Brain microvascular endothelial cell (primary cell): Measurements from ENCODE around the gene SMC1B.
"Not testable (repeated sequence)": the region's sequence is repeated elsewhere in the genome, so short reads cannot be mapped to it uniquely, and the experiment has no call there.

Source experiments
- DNase-seq: peaks from one replicate; pipeline ENCODE4 v3.0.0-alpha.2; 2020
- H3K27ac ChIP-seq: fragments of 250-450 bp; sonication (Bioruptor Pico); 2 replicates; pipeline ENCODE4 v1.5.1; 2020; ENCODE audit warnings: mild to moderate bottlenecking, moderate library complexity
- H3K27me3 ChIP-seq: fragments of 250-450 bp; sonication (Bioruptor Pico); replicated peaks from 2 replicates; pipeline ENCODE4 v1.5.1; 2020; ENCODE audit warnings: mild to moderate bottlenecking
- H3K36me3 ChIP-seq: fragments of 250-450 bp; sonication (Bioruptor Pico); replicated peaks from 2 replicates; pipeline ENCODE4 v1.5.1; 2020; ENCODE audit warnings: mild to moderate bottlenecking
- H3K4me3 ChIP-seq: 2 replicates; pipeline ENCODE4 v1.5.1; 2011; ENCODE audit warnings: low read depth, mild to moderate bottlenecking, control low read depth, low read length, moderate library complexity
- in situ Hi-C: cut with HindIII; loops from 2 replicates; pipeline ENCODE4 v1.10.0; 2017; ENCODE audit warnings: low sequenced_read_pairs, low pct_ligation_motif_present
- TF ChIP-seq, protein P1 (sequence below): IDR thresholded peaks from 2 replicates; pipeline ENCODE4 v1.5.1; 2011; ENCODE audit warnings: low read depth, mild to moderate bottlenecking, moderate library complexity, low read length, control low read depth, inconsistent platforms; ENCODE audit errors: missing control alignments

The SMC1B gene

DNA sequence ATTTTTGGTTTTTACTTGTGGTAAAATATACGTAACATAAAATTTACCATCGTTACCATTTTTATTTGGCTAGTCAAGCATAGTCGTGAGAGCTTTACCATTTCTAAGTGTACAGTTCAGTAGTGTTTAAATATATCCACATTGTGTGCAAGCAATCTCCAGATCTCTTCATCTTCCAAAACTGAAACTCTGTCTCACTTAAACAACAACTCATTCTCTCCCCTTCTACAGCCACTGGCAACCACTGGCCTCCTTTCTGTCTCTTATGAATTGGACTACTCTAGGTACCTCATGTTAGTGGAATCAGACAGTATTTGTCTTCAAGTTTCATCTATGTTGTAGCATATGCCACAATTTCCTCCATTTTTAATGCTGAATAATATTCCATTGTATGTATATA, 37.4 kb downstream of the SMC1B start:
- no peaks in the 10 kb centered on the region for H3K27me3 ChIP-seq
- DNase-seq: no peak
- H3K4me3 ChIP-seq: no peak overlapping the region
- H3K36me3 ChIP-seq: no peaks in the 10 kb centered on the region
- in situ Hi-C loops: no loop called here
- TF ChIP-seq, protein P1, sequence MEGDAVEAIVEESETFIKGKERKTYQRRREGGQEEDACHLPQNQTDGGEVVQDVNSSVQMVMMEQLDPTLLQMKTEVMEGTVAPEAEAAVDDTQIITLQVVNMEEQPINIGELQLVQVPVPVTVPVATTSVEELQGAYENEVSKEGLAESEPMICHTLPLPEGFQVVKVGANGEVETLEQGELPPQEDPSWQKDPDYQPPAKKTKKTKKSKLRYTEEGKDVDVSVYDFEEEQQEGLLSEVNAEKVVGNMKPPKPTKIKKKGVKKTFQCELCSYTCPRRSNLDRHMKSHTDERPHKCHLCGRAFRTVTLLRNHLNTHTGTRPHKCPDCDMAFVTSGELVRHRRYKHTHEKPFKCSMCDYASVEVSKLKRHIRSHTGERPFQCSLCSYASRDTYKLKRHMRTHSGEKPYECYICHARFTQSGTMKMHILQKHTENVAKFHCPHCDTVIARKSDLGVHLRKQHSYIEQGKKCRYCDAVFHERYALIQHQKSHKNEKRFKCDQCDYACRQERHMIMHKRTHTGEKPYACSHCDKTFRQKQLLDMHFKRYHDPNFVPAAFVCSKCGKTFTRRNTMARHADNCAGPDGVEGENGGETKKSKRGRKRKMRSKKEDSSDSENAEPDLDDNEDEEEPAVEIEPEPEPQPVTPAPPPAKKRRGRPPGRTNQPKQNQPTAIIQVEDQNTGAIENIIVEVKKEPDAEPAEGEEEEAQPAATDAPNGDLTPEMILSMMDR: no peak
- H3K27ac ChIP-seq: no peak overlapping the region

DNA sequence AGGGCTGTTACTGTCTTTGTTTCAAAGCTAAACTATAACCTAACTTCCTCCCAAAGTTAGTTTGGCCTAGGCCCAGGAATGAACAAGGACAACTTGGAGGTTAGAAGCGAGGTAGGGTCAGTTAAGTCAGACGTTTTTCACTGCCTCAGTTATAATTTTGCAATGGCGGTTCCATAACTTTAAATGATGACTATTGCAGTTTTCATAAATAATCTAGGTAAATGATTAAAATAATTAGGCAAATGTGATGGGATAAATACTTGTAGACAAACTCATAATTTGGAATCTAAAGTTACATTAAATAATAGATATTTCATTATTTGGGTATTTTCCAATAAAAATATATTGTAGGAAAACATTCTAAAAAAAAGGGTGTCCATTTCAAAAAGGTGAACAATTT, 39.8 kb downstream of the SMC1B start:
- DNase-seq, in situ Hi-C loops: not testable (repeated sequence)

DNA sequence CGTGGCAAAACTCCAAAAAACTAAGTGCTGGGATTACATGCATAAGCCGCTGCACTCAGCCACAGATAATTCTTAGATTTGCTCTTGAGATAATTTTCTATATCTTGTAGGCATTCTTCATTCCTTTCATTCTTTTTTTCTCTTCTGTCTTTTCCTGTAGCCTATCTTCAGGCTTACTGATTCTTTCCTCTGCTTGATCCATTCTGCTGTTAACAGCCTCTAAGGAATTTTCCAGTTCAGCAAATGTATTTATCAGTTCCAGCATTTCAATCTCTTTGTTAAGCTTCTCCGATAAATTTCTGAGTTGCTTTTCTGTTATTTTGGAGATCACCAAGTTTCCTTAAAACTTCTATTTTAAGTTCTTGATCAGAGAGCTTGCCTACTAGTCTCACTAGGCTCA, 46.7 kb downstream of the SMC1B start:
- H3K27me3 ChIP-seq: peaks cover 4% of the 10 kb centered on the region
- no peak overlapping the region for H3K27ac ChIP-seq
- H3K36me3 ChIP-seq: no peaks in the 10 kb centered on the region
- in situ Hi-C loops: no loop called here
- H3K4me3 ChIP-seq: no peak overlapping the region
- no peak for DNase-seq
- TF ChIP-seq, protein P1: no peak

More for the DNA sequence above, 39.8 kb downstream of the SMC1B start:
- H3K36me3 ChIP-seq, H3K4me3 ChIP-seq, H3K27me3 ChIP-seq, H3K27ac ChIP-seq: not testable (repeated sequence)

DNA sequence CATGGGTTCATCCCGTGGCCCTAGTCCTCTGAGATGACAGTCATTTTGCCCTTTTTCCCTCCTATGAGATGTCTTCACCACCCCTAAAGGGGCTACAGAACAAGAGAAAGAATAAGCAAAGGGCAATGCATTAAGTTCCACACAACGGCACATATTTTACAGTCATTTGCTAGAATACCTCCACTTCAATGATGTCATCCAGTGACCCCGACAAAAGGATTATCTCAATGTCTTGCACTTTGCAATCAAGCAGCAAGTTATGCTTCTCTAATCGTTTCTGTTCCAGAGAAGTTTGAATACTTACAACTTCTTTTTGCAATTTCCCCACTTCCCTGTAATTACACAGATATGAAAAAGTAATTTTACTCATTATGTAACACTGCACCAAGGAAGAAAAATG, 53.8 kb downstream of the SMC1B start:
- TF ChIP-seq, protein P1: no peak
- no peak for DNase-seq
- H3K36me3 ChIP-seq: no peaks in the 10 kb centered on the region
- no peak overlapping the region for H3K4me3 ChIP-seq
- peaks cover 4% of the 10 kb centered on the region for H3K27me3 ChIP-seq
- H3K27ac ChIP-seq: no peak overlapping the region
- in situ Hi-C loops: no loop called here

DNA sequence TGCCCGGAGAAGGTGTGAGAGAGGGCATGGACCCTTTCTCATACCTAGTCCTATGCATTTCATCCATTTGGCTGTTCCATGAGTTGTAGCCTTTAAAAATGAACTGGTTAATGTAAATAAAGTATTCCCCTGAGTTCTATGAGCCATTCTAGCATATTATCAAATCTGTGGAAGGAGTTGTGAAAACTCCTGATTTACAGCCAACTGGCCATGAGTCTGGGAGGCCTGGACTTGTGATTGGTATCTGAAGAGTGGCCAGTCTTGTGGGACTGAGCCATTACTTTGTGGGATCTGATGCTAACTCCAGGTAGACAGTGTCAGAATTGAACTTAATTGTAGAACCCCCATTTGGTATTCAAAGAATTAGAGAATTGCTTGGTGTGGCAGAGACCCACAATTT, 55.3 kb downstream of the SMC1B start:
- in situ Hi-C loops: no loop called here
- H3K27ac ChIP-seq: no peak overlapping the region
- H3K27me3 ChIP-seq: peaks cover 4% of the 10 kb centered on the region
- H3K4me3 ChIP-seq: no peak overlapping the region
- TF ChIP-seq, protein P1: no peak
- H3K36me3 ChIP-seq: no peaks in the 10 kb centered on the region
- DNase-seq: no peak

DNA sequence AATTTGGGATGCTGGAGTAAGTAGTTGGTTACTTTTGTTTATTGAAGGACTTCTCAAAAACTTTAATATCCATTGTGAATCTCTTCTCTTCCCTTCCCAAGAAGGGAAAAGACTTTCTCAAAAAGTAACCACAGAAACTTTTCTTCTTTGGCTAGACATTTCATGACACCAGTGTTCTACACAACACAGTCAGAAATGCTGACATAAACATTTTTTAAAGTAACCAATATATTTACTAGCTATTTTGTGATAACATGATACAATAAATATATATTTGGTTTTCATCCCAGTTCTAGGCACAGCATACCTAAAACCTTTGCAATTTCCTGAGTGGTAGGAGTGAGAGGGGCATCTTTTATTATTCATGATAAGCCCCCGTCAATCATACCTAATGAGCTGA, 55.9 kb downstream of the SMC1B start:
- in situ Hi-C loops: no loop called here
- Histone ChIP-seq H3K36me3 (no peaks in the 10 kb centered on the region), H3K27me3 (peaks cover 4% of the 10 kb centered on the region), H3K4me3 (no peak overlapping the region), H3K27ac (no peak overlapping the region)
- TF ChIP-seq, protein P1: no peak
- no peak for DNase-seq
